ENCODE measurements around the gene MYO16.

DNA sequence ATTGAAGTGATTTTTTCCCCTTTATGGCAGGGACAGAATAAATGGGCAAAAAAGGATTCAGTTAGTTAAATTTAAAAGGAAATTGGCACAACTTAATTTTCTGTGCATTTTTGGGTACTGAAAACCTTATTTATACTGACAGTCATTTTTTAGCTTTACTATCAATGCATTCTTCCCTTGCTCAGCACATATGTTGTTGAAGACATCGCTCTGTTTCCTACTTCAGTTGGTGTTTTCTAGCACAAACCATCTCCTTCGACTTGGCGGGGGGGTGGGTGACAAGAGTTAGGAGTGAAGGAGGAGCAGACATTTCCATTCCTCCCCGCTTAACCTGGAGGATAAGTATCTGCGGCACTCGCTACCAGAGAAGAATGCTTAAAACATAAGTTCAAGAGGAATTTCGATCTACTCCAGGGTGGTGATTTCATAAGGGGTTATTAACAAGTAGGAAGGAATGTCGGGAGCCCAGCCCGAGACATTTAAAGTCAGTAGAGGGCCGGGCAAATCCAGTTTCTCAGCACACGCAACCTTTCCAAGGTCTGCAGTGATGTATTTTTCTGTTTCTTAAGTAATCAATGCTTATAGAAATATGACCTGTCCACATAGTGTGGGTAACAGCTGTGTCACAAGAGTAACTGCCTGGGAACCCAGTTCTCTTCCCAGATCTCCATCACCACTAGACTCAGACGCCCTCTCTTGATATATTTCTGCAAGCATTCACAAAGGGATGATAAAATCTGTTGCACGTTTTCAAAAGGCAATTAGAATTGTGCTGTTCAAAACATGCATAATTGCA, 525.8 kb downstream of the MYO16 start:
- TF ChIP-seq, protein P1, sequence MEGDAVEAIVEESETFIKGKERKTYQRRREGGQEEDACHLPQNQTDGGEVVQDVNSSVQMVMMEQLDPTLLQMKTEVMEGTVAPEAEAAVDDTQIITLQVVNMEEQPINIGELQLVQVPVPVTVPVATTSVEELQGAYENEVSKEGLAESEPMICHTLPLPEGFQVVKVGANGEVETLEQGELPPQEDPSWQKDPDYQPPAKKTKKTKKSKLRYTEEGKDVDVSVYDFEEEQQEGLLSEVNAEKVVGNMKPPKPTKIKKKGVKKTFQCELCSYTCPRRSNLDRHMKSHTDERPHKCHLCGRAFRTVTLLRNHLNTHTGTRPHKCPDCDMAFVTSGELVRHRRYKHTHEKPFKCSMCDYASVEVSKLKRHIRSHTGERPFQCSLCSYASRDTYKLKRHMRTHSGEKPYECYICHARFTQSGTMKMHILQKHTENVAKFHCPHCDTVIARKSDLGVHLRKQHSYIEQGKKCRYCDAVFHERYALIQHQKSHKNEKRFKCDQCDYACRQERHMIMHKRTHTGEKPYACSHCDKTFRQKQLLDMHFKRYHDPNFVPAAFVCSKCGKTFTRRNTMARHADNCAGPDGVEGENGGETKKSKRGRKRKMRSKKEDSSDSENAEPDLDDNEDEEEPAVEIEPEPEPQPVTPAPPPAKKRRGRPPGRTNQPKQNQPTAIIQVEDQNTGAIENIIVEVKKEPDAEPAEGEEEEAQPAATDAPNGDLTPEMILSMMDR (conservative IDR thresholded peaks at IDR 0.05 in 1 of 2, IDR thresholded peaks at IDR 0.05 in 1 of 2; ENCODE audit: low read depth in 1 of 2, low read length in 2 of 2) = no peak
- no peak for TF ChIP-seq EZH2 (IDR thresholded peaks at IDR 0.05; ENCODE audit: low read length, missing control alignments)
